ENCODE measurements around the gene ABCG8.

The ABCG8 gene

GRCh38 chr2:43826305-43827250, 12.2 kb upstream of the ABCG8 start:
- DNase-seq, result no peak

GRCh38 chr2:43831543-43832294, 7.1 kb upstream of the ABCG8 start:
- DNase-seq, result no peak

- DNase-seq, result no peak
These were observed 6.3 kb upstream of the ABCG8 start for GRCh38 chr2:43832457-43832856.

DNA sequence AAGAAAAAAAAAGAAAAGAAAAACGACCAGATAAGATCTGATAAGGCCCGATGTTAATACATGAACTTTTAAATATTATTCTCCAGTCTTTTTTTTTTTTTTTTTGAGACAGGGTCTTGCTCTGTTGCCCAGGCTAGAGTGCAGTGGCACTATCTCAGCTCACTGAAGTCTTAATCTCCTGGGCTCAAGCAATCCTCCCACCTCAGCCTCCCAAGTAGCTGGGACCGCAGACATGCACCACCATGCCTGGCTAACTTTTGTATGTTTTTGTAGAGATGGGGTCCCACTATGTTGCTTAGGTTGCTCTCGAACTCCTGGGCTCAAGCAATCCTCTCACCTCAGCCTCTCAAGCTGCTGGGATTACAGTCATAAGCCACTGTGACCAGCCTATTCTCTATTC, 1.7 kb upstream of the ABCG8 start:
- DNase-seq, result no peak

DNA sequence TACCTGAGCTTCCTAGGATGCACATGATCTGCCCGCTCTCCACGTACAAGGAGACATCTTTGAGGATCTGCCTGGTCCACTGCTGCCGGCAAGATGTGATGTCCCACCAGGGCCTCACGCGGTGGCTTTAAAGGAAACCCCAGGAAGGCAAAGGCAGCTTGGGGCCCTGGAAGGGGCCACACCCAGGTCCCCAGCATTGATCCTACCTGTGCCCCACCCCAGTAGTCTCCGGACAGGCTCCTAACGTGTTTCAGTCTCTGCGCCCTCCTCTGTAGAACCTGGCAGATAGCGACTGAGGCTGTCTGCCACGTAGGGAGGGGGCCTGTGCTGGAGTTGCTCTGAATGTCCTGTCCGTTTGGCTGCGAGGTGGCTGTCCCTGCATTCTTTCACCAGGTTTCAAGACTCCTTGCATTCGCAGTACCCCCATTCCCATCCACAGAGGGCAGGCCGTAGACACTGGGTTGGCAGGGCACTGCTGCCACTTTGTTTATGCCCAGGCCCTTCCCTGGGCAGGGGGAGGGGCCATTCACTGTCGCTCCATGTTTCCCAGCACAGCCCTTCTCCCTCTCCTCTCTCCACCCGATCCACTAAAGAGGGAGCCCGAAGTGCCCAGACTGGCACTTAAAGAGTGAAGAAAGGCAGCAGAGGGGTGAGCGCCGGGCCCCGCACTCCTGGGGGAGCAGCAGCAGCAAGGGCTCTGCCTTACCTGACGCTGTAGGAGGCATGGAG, 776 bp upstream of the ABCG8 start:
- no peak for DNase-seq

GRCh38 chr2:43839776-43840564, 1.2 kb downstream of the ABCG8 start:
- no peak for DNase-seq

GRCh38 chr2:43840965-43841364, 2.2 kb downstream of the ABCG8 start:
- DNase-seq, result no peak

- DNase-seq, result no peak
These were observed 3.4 kb downstream of the ABCG8 start for GRCh38 chr2:43841949-43842865.

- no peak for DNase-seq
These were observed 4.1 kb downstream of the ABCG8 start for GRCh38 chr2:43842866-43843226.

DNA sequence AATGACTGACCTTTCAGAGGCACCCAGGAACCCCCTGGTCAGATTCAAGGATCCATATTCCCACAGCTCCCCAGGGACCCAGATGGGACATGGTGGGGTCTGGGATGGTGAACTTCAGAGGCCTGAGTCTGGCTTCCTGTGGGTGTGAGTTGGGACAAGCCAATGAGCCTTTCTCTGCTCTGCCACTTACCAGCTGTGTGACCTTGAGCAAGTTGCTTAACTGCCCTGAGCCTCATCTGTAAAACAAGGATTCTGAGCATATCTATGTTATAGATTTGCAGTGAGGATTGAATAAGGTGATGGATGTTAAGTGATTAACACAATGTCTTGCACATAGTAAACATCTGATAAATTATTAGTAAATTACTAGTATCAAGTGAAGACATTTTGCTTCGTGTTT, 6.4 kb downstream of the ABCG8 start:
- DNase-seq, result no peak

GRCh38 chr2:43846140-43846793, 7.5 kb downstream of the ABCG8 start:
- no peak for DNase-seq

- no peak for DNase-seq
These were observed 9.4 kb downstream of the ABCG8 start for GRCh38 chr2:43848214-43848613.

DNA sequence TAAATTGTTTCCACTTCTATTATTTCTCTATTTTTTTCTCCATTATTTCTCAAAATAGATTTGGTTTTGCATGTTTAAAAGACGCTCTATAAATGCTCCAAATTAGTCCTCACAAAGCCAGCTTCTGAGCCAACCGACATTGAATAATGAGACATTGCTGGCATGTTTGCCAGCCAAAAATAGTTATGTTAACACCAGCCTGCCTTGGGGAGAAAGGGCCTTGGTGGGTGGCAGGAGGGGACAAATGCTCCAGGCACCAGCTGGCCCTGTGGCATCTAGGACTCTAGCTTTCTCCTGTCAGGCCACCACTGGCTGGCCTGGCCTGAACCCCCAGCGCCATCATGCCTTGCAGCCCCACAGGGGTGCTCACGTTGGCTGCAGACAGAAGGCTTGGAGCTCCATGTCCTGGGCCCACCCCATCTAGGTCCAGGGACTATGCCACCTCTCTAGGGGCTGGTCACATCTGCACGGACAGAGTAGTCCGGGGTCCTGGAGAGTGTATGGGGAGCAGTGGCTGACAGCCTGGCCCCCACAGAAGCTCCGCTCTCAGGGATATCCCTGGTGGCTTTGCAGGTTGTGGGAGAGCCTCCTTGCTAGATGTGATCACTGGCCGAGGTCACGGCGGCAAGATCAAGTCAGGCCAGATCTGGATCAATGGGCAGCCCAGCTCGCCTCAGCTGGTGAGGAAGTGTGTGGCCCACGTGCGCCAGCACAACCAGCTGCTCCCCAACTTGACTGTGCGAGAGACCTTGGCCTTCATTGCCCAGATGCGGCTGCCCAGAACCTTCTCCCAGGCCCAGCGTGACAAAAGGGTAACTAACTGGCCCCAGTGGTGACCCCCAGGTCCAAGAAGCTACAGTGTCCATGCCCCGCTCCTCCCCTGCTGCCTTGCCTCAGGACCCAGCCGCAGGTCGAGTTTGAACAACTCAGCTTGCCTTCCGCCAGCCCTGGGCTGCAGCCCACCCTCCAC, 12.5 kb downstream of the ABCG8 start:
- DNase-seq, result no peak

GRCh38 chr2:43852196-43852730, 13.5 kb downstream of the ABCG8 start:
- no peak for DNase-seq

DNA sequence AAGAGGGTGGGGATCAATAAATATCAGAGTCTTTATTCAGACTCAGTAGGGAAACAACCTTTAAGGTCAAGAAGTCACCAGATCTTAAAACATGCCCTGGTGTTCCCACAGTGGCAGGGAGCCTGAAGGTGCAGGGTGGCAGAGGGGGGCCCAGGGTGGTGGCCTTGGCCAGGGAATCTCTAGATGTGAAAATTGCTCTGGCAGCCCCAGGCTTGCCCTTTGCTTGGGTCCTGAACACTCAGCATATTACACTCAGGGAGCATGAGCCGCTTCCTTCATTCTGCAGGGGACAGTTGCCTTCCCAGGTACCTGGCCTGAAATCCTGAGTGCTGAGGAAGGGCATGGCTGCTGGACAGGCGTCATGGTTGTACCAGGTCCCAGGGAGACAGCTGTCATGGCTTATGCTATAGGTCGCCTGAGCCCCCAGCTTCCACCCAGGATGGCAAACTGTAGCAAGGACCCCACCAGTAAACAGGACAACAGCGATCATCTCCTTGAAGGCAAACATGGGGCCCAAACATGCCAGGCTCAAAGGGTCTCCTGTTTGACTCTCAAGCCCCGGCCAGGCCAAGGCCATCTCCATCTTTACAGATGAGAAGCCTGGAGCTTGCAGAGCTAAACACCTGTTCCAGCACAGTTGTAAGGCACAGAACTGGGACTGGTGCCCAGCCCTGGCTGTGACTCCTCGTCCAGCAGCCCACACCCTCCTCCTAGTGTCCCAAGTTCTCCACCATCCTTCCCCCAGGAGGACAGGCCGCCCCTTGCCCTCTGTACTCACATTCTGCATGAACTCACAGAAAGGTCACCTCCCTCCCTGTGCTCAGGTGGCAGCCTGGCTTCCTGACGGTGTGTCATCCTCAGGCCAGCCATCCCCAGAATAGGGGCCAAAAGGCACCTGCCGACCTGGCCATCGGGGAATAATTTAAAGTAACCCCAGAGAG, 14.6 kb downstream of the ABCG8 start:
- no peak for DNase-seq

DNA sequence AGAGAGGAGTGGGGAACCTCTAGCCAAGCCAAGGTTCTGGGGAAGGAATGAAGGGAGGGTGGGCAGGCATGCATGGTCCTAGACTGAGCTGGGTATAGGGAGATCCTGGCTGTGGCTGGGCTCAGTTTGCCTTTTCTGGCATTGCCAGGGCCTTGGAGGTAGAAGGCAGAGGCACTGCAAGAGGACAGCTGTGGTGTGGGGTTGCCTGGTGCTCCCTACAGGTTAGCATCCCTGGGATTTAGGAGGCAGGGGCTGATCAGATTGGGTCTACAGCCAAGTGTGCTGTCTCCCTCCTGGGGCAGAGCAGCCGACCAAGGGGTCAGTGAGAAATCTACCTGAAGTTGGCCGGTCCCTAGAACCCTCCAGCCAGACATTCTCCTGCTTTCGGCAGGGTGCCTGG, 15.9 kb downstream of the ABCG8 start:
- no peak for DNase-seq

DNA sequence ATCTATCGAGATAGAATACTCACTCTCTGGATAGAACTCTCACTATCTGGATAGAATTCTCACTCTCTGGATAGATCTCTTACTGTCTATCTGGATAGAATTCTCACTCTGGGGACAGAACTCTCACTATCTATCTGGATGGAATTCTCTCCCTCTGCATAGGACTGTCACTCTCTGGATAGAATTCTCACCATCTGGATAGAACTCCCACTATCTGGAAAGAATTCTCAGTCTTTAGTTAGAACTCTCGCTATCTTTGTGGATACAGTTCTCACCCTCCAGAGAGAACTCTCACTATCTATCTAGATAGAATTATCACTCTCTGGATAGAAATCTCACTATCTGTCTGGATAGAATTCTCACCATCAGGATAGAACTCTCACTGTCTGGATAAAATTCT, 16.5 kb downstream of the ABCG8 start:
- no peak for DNase-seq

DNA sequence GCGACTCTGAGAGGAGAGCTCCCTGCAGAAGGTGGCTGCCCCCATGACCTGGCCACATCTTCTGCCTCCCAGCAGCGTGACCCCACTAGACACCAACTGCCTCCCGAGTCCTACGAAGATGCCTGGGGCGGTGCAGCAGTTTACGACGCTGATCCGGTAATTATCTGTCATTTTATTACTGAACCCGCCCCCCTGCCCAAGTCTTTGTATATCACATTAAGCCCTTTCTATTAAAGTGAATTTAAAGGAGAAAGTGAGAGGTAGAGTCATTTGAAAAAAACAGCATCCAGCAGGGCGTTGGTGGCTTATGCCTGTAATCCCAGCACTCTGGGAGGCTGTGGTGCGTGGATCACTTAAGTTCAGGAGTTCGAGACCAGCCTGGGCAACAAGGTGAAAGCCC, 33.4 kb downstream of the ABCG8 start:
- no peak for DNase-seq

Data from activated gamma-delta T cell treated with Interleukin-2 at 50 U/mL for 16 hours (primary cell).